BJ (cell line): Measurements from ENCODE around the gene FKRP. TPM values are rescaled to one million over a fixed set of nuclear protein-coding genes. Genes with fewer than 3 reads are reported as not detected.

Source experiments
- CTCF ChIA-PET: fragments of 350-600 bp; formaldehyde crosslinking; extraction: SDS; loops from one replicate; lab custom pipeline; 2021; ENCODE audit warnings: antibody characterized with exemption, inconsistent platforms; lab: Yijun Ruan, JAX
- POLR2A ChIA-PET: fragments of 300-600 bp; sonication (Branson Sonifier 250); formaldehyde crosslinking; extraction: SDS; loops from one replicate; lab custom pipeline; 2021; ENCODE audit warnings: antibody characterized with exemption; lab: Charles Lee
- DNase-seq: peaks from one replicate; pipeline ENCODE4 v3.0.0-alpha.2; 2011; ENCODE audit warnings: low read depth
- H3K27me3 ChIP-seq: 2 replicates; pipeline ENCODE4 v1.6.0; 2011; ENCODE audit warnings: low read length; ENCODE audit not compliant: control insufficient read depth, insufficient read depth
- H3K36me3 ChIP-seq: 2 replicates; pipeline ENCODE4 v1.5.1; 2011; ENCODE audit warnings: low read length; ENCODE audit not compliant: control insufficient read depth, insufficient read depth
- H3K4me3 ChIP-seq: 2 replicates; pipeline ENCODE4 v1.5.1; 2011; ENCODE audit warnings: low read depth, mild to moderate bottlenecking, control low read depth, low read length
- polyA plus RNA-seq: library from polyadenylated mRNA; depleted of rRNA; stranded (reverse); fragments of >200 nt; gene quantifications from 2 replicates; pipeline ENCODE4 v1.2.3, GENCODE V29; 2011
- TF ChIP-seq, protein P1 (sequence below): IDR thresholded peaks from 2 replicates; pipeline ENCODE4 v1.5.1; 2011; ENCODE audit warnings: low read depth, mild to moderate bottlenecking, control low read depth, inconsistent platforms, low read length, moderate library complexity; ENCODE audit not compliant: insufficient read depth

FKRP gene
- polyA plus RNA-seq, 1 experiment, result 15.1 TPM

DNA sequence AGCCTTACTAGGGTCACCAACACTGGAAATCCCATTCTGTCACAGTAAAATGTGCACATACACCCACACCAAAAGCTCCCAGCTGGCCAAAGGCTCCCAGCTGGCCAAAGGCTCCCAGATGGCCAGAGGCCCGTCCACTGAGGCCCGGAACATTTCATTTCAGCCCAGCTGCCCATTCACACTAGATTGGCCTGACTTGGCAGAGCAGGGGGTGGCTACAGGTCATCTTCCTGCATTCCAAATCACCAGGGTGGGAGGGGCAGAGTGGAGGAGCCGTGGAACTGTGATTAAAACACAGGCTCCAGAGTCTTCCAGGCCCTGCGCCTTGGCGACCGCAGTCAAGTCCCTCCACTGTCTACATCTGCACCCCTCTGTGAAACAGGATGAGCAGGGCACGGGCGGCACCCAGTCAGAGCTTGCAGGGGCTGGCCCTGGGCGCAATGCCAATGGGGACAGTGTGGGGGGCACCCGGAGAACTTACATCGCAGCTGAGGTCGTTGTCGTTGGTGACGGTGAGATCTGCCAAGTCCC lies 18.8 kb upstream of the FKRP start:
- H3K4me3 ChIP-seq, result no peak overlapping the region
- TF ChIP-seq, protein P1, sequence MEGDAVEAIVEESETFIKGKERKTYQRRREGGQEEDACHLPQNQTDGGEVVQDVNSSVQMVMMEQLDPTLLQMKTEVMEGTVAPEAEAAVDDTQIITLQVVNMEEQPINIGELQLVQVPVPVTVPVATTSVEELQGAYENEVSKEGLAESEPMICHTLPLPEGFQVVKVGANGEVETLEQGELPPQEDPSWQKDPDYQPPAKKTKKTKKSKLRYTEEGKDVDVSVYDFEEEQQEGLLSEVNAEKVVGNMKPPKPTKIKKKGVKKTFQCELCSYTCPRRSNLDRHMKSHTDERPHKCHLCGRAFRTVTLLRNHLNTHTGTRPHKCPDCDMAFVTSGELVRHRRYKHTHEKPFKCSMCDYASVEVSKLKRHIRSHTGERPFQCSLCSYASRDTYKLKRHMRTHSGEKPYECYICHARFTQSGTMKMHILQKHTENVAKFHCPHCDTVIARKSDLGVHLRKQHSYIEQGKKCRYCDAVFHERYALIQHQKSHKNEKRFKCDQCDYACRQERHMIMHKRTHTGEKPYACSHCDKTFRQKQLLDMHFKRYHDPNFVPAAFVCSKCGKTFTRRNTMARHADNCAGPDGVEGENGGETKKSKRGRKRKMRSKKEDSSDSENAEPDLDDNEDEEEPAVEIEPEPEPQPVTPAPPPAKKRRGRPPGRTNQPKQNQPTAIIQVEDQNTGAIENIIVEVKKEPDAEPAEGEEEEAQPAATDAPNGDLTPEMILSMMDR, result no peak
- H3K36me3 ChIP-seq, result peaks cover 72% of the 10 kb centered on the region
- no peaks in the 10 kb centered on the region for H3K27me3 ChIP-seq
- CTCF ChIA-PET, result interaction anchor here (1.2 to 6.3 kb wide), 3 partner anchors 14 to 27 kb away, joined by 3 to 77 read pairs (median 9); partner anchors contain the start of gene FKRP
- POLR2A ChIA-PET, result no interaction called here
- DNase-seq, result no peak

DNA sequence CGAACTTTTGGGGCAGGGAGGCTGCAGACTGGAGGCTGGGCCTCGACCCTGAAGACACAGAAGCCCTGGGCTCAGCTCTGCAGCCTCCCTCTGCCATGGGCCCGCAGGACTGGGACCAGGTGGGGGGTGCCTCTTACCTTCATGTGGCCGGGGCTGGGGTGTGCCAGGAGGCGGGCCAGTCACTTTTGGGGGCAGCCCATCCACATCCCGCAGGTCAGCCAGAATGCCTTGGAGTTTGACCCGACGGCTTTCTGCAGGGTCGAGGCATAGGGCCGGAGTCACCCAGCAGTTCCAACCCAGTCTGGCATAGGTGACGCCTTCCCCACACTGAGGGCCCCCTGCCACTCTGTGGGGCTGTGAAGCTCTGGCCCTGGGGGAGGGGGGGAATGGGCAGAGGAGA lies 18.1 kb upstream of the FKRP start:
- POLR2A ChIA-PET, result no interaction called here
- H3K36me3 ChIP-seq, result peaks cover 72% of the 10 kb centered on the region

DNA sequence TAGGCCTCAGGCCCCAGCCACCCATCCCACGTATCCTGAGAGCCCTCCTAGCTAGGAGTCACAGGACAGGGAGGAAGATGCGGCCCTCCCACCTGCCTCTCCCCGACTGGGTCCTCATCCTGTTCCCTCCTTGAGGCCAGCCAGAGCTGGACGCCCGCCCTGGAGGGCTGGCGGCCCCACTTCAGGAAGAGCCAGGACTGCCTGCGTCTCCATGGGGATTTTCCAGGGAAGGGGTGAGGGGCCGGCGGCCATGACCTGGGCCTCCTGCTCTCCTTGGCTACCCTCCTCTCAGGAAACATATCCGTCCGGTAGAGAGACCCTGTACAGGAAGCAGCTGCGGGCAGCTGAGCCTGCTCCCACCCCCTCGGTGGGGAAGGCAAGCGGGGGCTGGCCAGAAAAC lies 17.6 kb upstream of the FKRP start:
- peaks cover 72% of the 10 kb centered on the region for H3K36me3 ChIP-seq
- TF ChIP-seq, protein P1, result no peak
- ChIA-PET CTCF (interaction anchor here (0.9 to 6.3 kb wide), 16 partner anchors 8 to 127 kb away, joined by 3 to 77 read pairs (median 5); partner anchors contain the start of genes CALM3, DACT3 and FKRP), POLR2A (no interaction called here)
- no peak overlapping the region for H3K4me3 ChIP-seq
- no peak for DNase-seq
- no peaks in the 10 kb centered on the region for H3K27me3 ChIP-seq

More for the DNA sequence above, 18.1 kb upstream of the FKRP start:
- Histone ChIP-seq H3K4me3 (no peak overlapping the region), H3K27me3 (no peaks in the 10 kb centered on the region)
- DNase-seq, result no peak
- CTCF ChIA-PET, result interaction anchor here (0.9 to 6.3 kb wide), 11 partner anchors 8 to 127 kb away, joined by 3 to 77 read pairs (median 9); partner anchors contain the start of genes CALM3, DACT3 and FKRP
- TF ChIP-seq, protein P1, result no peak

DNA sequence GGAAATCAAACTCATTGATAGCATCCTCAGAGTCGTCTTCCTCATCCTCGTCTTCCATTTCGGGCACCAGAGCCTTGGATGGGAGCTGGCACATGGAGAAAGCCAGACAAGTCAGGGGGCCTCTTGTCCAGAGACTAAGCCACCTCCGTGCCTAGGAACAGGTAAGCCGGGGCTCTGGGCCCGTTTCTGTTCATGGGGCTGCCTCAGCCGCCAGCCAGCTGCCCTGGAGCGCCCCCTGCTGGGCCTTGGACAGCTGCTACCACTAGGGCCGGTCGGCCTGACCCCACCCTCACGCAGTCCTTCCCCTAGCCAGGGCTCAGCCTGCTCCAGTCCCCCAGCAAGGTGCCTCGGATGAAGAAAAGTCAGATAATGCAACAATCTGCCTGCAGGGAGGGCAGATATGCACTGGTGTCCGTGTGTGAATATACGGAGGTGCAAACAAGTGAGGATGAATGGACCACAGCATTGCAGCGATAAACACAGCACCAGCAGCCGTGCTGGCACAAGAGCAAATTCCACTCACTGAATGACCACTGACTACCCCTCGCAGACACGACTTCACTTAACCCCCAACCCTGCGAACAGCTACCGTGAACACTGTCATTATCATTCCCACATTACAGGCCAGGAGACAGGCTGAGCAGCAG lies 17.0 kb upstream of the FKRP start:
- TF ChIP-seq, protein P1, result peak; percentile 95
- Histone ChIP-seq H3K36me3 (peaks cover 72% of the 10 kb centered on the region), H3K4me3 (no peak overlapping the region), H3K27me3 (no peaks in the 10 kb centered on the region)
- no peak for DNase-seq
- POLR2A ChIA-PET, result no interaction called here
- CTCF ChIA-PET, result interaction anchor here (0.6 to 6.3 kb wide), 21 partner anchors 9 to 135 kb away, joined by 3 to 77 read pairs (median 4); partner anchors contain the start of genes CALM3, DACT3 and FKRP

DNA sequence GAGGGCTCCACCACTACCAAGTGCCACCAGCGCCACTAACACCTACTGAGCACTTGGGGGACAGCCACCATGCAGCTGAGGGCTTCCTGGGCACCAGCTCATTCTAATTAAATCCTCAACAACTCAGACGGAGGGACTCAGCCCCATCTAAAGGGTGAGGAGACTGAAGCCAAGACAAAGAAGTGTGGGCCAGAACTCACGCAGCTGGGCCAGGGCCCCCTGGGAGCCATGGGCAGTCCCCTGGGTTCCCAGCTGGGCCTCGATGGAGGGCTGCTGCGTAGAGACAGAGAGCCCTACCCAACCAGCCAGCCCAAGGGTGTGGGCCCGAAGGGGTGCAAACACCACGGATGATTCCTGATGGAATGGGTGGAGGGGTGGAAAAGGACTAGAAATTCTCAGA lies 16.2 kb upstream of the FKRP start:
- Histone ChIP-seq H3K36me3 (peaks cover 70% of the 10 kb centered on the region), H3K27me3 (no peaks in the 10 kb centered on the region), H3K4me3 (no peak overlapping the region)
- ChIA-PET CTCF (interaction anchor here (0.6 to 6.3 kb wide), 13 partner anchors 10 to 136 kb away, joined by 3 to 77 read pairs (median 6); partner anchors contain the start of gene FKRP), POLR2A (no interaction called here)
- no peak for DNase-seq
- TF ChIP-seq, protein P1, result no peak
